H54 (cell line): ENCODE data around the gene FOXP2.
"Not testable (repeated sequence)": the region's sequence is repeated elsewhere in the genome, so short reads cannot be mapped to it uniquely, and the experiment has no call there.

ENCODE experiments used
- DNase-seq: peaks from one replicate; pipeline ENCODE4 v3.0.0; 2011; ENCODE audit warnings: low spot score, mixed read lengths; ENCODE audit not compliant: insufficient read length
- FAIRE-seq: peaks from 3 replicates; lab custom pipeline; 2011; peaks lifted over from hg19 to GRCh38; lab: Jason Lieb, UNC
- POLR2A ChIP-seq: IDR thresholded peaks from 2 replicates; pipeline ENCODE4 v1.6.1; 2011; ENCODE audit warnings: low read depth, mild to moderate bottlenecking, low read length

Gene FOXP2

GRCh38 chr7:114414156-114415063, at the start of gene FOXP2:
Gene FOXP2, plus strand, starts transcription at chr7:114414815. Its CDS starts 11,697 bp downstream, at chr7:114426512.
- TF ChIP-seq POLR2A = no peak
- DNase-seq = no peak
- FAIRE-seq = peak; percentile 33

- no peak for DNase-seq
- no peak for TF ChIP-seq POLR2A
- FAIRE-seq = no peak
Measured at GRCh38 chr7:114365791-114366190, 48.8 kb upstream of the FOXP2 start.

GRCh38 chr7:114368492-114368891, 46.1 kb upstream of the FOXP2 start:
- DNase-seq (no peak), FAIRE-seq (no peak)
- no peak for TF ChIP-seq POLR2A

GRCh38 chr7:114369294-114369693, 45.3 kb upstream of the FOXP2 start:
- DNase-seq = no peak
- TF ChIP-seq POLR2A = no peak
- no peak for FAIRE-seq

DNA sequence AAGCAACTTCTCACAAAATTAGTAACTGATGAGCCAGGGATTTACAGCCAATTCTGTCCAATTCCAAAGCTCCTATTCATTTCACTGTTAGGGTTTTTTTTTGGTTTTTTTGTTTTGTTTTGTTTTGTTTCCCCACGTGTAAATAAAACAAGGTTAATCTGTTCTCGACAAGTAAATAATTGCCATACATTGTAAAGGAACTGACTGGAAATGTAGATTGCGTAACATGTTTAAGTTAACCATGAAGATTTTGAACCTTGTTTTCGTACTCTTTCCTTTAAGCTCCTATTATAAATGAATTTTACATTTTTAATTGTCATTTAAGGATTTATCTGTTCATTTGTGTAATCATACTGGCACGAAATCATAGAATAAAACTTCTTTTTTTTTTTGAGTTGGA, 42.0 kb upstream of the FOXP2 start:
- no peak for DNase-seq
- no peak for TF ChIP-seq POLR2A

DNA sequence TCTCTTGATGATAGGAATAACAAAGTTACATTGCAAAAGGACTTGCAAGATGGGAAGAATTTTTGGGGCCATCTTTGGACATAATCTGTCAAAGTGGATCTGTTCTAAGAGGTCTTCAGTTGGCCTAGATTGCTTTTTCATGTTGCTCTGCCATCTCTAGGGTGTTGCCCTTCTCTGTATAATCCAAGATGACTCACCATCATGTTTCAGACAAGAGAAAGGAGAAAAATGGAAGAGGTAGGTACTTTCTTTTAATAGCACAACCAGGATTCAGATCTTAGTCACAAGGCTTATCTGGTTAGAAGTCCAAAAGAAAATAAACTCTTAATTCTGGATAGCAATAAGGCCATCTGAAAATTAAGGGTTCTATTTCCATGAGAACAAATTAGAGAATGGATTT, 38.7 kb upstream of the FOXP2 start:
- no peak for DNase-seq
- no peak for FAIRE-seq
- no peak for TF ChIP-seq POLR2A

More for the DNA sequence above, 42.0 kb upstream of the FOXP2 start:
- FAIRE-seq = no peak

GRCh38 chr7:114383946-114384345, 30.7 kb upstream of the FOXP2 start:
- not testable (repeated sequence) for FAIRE-seq, DNase-seq

GRCh38 chr7:114384346-114384745, 30.3 kb upstream of the FOXP2 start:
- not testable (repeated sequence) for FAIRE-seq

DNA sequence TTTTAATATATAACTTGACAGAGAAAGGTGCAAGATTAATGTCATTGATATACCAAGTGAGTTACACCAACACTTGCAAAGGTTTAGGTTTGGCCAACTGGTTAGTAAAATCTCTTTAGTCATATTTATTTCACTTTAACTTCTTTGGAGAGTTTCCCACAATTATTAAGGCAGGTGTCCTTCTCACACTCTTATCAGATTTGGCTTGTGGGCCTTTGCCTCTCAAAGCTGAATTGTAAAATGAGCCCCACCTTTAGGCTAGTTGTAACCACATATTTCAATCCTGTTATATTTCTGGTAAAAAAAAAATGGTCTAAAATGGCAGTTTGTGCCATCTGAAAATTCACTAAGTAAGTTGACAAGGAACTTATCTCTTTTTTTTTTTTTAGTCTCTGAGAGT, 26.6 kb upstream of the FOXP2 start:
- TF ChIP-seq POLR2A = no peak
- FAIRE-seq (no peak), DNase-seq (no peak)

More at GRCh38 chr7:114384346-114384745, 30.3 kb upstream of the FOXP2 start:
- not testable (repeated sequence) for DNase-seq

- no peak for DNase-seq
- no peak for TF ChIP-seq POLR2A
- FAIRE-seq = no peak
Measured at GRCh38 chr7:114392686-114393085, 21.9 kb upstream of the FOXP2 start.

DNA sequence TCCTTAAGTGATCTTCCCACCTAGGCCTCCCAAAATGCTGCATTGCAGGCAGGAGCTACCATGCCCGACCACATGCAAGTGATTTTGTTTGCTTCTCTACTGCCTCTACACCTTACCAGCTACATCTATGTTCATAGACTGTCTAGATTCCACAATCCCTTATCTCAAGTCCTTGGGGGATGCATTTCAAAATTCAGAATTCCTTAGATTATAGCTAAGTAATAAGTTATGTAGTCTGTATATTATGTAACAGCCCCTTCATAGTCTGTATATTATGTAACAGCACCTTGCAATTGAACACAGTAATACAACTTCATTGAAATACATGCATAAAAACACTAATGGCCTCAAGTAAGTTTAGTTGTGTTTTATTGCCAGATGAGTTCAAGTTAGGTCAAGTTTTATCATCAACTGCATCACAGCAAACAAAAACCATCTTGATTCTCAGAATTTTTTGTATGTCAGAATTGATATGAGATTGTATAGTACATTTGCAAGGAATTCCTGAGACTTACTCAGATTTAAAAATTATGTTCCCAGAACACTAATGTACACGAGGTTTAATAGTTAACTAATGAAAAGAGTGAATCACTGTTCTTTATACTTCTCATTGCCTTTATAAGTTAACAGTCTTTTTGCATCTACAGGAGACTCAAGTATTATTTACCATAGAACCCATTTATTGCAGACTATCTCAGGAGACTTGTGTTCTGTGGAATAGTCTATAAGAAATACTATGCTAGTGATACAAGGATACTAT, 11.6 kb upstream of the FOXP2 start:
- DNase-seq = no peak
- no peak for TF ChIP-seq POLR2A
- no peak for FAIRE-seq

GRCh38 chr7:114405427-114405826, 9.2 kb upstream of the FOXP2 start:
- FAIRE-seq (peak; percentile 52), DNase-seq (no peak)

GRCh38 chr7:114409750-114410149, 4.9 kb upstream of the FOXP2 start:
- no peak for TF ChIP-seq POLR2A
- FAIRE-seq = no peak

More at GRCh38 chr7:114405427-114405826, 9.2 kb upstream of the FOXP2 start:
- TF ChIP-seq POLR2A = no peak

DNA sequence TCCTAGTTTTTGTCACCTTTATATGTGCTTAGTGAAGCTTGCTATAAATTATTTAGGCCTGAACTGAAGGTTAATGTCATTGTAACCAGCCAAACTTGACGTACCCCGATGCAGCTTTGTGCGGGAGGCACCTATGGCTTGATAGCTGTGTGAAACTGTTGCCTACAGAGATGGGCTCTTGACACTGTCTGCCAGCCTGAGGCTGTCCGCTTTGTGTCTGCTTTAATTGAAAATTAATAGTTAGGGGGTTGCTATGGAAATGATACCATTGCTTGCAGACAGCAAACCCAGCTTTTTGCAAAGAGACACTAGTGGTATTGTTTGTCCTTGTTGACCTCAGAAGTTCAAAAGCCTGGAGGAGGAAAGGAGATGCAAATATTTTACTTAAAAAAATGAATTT, 2.1 kb upstream of the FOXP2 start:
- TF ChIP-seq POLR2A = no peak
- FAIRE-seq = no peak
- no peak for DNase-seq

More at GRCh38 chr7:114409750-114410149, 4.9 kb upstream of the FOXP2 start:
- no peak for DNase-seq
